Ovary (tissue), 9 donors: ENCODE results near the gene HINT2. TPM values are rescaled to one million over a fixed set of nuclear protein-coding genes. Genes with fewer than 3 reads are reported as not detected.

Experiments used
- DNase-seq, 5 donors: peaks; one replicate each; pipeline ENCODE4 v3.0.0-alpha.2; 2019 to 2020
- H3K27ac ChIP-seq, 2 donors: fragments of 200-600 bp; one replicate each; pipeline versions ENCODE4 v1.5.1 to v1.8.0; 2019 to 2022
- H3K27me3 ChIP-seq: fragments of 200-600 bp; one replicate; pipeline ENCODE4 v1.8.0; 2022
- H3K36me3 ChIP-seq: fragments of 200-600 bp; sonication (generic); one replicate; pipeline ENCODE4 v1.5.1; 2019
- H3K4me1 ChIP-seq: one replicate; pipeline ENCODE4 v1.8.1; 2013; ENCODE audit warnings: mild to moderate bottlenecking, moderate library complexity; ENCODE audit not compliant: insufficient read depth
- H3K4me3 ChIP-seq: fragments of 200-600 bp; sonication (generic); one replicate; pipeline ENCODE4 v1.5.1; 2017
- H3K9me3 ChIP-seq, 2 donors: fragments of 200-600 bp in 1 of 2; sonication (generic) in 1 of 2; one replicate each; pipeline versions ENCODE4 v1.5.1 to v1.8.1; 2013 to 2019; ENCODE audit warnings: mild to moderate bottlenecking in 1 of 2, moderate library complexity in 1 of 2
- EP300 ChIP-seq: sonication (generic); formaldehyde crosslinking; IDR thresholded peaks from one replicate; pipeline ENCODE4 v1.6.1; 2017; ENCODE audit warnings: antibody characterized with exemption
- POLR2A ChIP-seq: fragments of 450-650 bp; IDR thresholded peaks from one replicate; pipeline ENCODE4 v1.6.1; 2017; ENCODE audit warnings: antibody characterized with exemption, mild to moderate bottlenecking, moderate library complexity
- WGBS, 3 donors: extraction: QIAGEN DNeasy Blood & Tissue Kit in 1 of 3; methylation state at CpG; one replicate each; pipeline versions ENCODE4 v1.1.5 to v1.1.7; 2013 to 2017; 5-methylcytosine and 5-hydroxymethylcytosine counted together
- intact Hi-C, 4 donors: fragments of 100-400 bp; cut with DNase I; formaldehyde crosslinking; loops; one replicate each; pipeline versions ENCODE4 v1.11.0 to v1.15.1; 2022 to 2023
- polyA plus RNA-seq, 2 donors: library from polyadenylated mRNA; stranded (reverse); fragments of 200-250 nt in 1 of 2; fragments of 350-450 nt in 1 of 2; fragmentation: Illumina TruSeq in 1 of 2; extraction: RNeasy Lipid Tissue Mini Kit (QIAGEN cat#74804) in 1 of 2; gene quantifications; one replicate each; pipeline ENCODE4 v1.2.3, GENCODE V29; 2013 to 2014
- total RNA-seq, 7 donors: library from RNA; depleted of rRNA in 2 of 7; stranded (reverse); fragments of >200 nt in 2 of 7; fragmentation: NEBNext Ultra II Directional in 3 of 7; extraction: Animal tissue kit (Norgen Biotek cat#: 25700) in 3 of 7; gene quantifications; one replicate each; pipeline versions ENCODE4 v1.1.0 to v1.2.4, GENCODE V29; 2016 to 2023
- TF ChIP-seq, protein P1 (sequence below), 3 donors: fragments of 450-650 bp in 2 of 3; fragments of 200-600 bp in 1 of 3; IDR thresholded peaks; one replicate each; pipeline versions ENCODE4 v1.5.1 to v1.8.0; 2016 to 2022; ENCODE audit warnings: antibody characterized with exemption in 3 of 3, mild to moderate bottlenecking in 1 of 3
- donor health status: DM: no; HTN: no; CAD: no; lungs with moderate emphysema.
- donor health status: DM: no; HTN: no; CAD: no.
- donor health status: Bipolar disorder and iron deficiency.
- donor health status: DM: yes; HTN: yes; CAD: no.
- donor health status: DM: no; HTN: no; CAD: no.
- donor health status: DM: yes; HTN: yes; CAD: no.

Gene HINT2
- total and polyA plus RNA-seq, 9 donors, result 14.9 to 38.0 (median 26.1) TPM

DNA sequence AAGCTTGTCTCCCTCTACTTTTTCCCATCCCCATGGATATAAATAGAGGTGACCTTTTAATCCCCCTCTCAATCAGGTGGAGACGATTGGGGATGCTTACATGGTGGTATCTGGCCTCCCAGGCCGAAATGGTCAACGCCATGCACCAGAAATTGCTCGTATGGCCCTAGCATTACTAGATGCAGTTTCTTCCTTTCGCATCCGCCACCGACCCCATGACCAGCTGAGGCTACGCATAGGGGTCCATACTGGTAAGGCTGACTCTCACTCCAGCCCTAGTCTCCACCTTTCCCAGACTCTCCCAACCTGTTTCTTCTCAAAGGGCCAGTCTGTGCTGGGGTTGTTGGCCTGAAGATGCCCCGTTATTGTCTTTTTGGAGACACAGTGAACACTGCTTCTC is 6.4 kb downstream of the HINT2 start:
- TF ChIP-seq EP300 (no peak), POLR2A (no peak)
- TF ChIP-seq, protein P1, sequence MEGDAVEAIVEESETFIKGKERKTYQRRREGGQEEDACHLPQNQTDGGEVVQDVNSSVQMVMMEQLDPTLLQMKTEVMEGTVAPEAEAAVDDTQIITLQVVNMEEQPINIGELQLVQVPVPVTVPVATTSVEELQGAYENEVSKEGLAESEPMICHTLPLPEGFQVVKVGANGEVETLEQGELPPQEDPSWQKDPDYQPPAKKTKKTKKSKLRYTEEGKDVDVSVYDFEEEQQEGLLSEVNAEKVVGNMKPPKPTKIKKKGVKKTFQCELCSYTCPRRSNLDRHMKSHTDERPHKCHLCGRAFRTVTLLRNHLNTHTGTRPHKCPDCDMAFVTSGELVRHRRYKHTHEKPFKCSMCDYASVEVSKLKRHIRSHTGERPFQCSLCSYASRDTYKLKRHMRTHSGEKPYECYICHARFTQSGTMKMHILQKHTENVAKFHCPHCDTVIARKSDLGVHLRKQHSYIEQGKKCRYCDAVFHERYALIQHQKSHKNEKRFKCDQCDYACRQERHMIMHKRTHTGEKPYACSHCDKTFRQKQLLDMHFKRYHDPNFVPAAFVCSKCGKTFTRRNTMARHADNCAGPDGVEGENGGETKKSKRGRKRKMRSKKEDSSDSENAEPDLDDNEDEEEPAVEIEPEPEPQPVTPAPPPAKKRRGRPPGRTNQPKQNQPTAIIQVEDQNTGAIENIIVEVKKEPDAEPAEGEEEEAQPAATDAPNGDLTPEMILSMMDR (IDR thresholded peaks at IDR 0.05), result no peak
- no peaks in the 10 kb centered on the region for H3K36me3 ChIP-seq
- intact Hi-C loops, result no loop called here

DNA sequence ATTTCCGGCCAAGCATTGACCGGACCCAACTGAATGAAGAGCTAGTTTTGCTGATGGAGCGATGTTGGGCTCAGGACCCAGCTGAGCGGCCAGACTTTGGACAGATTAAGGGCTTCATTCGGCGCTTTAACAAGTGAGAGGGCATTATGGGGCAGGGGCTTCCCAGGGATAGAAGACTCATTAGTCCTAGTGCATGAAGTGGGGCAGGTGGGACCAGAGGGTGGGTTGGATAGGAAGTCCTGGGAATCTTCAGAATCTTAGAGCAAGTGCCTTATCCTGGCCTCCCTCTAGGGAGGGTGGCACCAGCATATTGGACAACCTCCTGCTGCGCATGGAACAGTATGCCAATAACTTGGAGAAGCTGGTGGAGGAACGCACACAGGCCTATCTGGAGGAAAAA is 8.7 kb downstream of the HINT2 start:
- TF ChIP-seq EP300, result no peak
- TF ChIP-seq, protein P1 (IDR thresholded peaks at IDR 0.05), result no peak
- no peak for TF ChIP-seq POLR2A
- DNase-seq, result no peak
- WGBS, 3 donors, result 89 to 96% (median 96%) methylated on average over 8 of the region's 8 CpGs
- Histone ChIP-seq H3K9me3 (no peaks in the 10 kb centered on the region), H3K27ac (no peak overlapping the region), H3K27me3 (no peaks in the 10 kb centered on the region), H3K4me3 (no peak overlapping the region), H3K36me3 (no peaks in the 10 kb centered on the region), H3K4me1 (no peaks in the 10 kb centered on the region)
- intact Hi-C loops, result no loop called here

More for the DNA sequence above, 6.4 kb downstream of the HINT2 start:
- no peak for DNase-seq
- H3K4me1 ChIP-seq, result no peaks in the 10 kb centered on the region
- no peak overlapping the region for H3K27ac ChIP-seq
- H3K27me3 ChIP-seq, result no peaks in the 10 kb centered on the region
- WGBS, 3 donors, result 88 to 90% (median 90%) methylated on average over 9 of the region's 9 CpGs
- no peak overlapping the region for H3K4me3 ChIP-seq
- H3K9me3 ChIP-seq, result no peaks in the 10 kb centered on the region

DNA sequence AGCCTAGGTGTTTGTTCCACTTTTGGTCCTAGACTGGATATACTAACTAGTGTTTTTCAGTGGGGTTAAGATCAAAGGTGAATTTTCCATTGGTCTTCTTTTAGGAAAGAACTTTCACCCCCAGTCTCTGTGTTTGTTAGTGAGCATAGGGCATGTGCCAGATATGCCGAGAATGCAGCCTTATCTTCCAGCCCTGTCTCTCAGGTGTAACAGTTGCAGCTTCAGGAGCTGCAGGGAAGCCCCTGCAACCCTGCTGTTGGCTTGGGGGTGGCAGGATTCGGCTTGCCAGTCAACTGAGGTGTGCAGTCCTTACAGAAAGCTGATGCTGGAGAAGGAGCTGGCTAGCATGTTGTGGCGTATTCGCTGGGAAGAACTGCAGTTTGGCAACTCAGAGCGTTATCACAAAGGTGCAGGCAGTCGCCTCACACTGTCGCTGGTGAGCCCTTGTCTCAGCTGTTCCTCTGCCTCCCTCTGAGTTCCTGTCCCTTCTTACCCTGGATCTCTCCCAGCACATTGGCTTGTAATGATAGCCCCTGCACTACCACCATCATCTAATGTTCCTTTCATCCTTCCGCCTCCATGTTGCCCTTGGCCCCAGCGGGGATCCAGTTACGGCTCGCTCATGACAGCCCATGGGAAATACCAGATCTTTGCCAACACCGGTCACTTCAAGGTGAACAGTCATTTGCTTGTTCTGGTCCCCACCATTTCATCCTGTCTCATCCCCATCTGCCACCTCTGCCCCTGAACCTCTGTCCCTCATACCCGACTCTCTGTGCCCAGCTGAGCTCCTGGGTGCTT is 13.3 kb downstream of the HINT2 start:
- Histone ChIP-seq H3K9me3 (no peaks in the 10 kb centered on the region), H3K27ac (no peak overlapping the region), H3K36me3 (no peaks in the 10 kb centered on the region), H3K4me3 (no peak overlapping the region), H3K27me3 (no peaks in the 10 kb centered on the region), H3K4me1 (no peaks in the 10 kb centered on the region)
- WGBS, 3 donors, result 88 to 93% (median 90%) methylated on average over 13 of the region's 13 CpGs
- intact Hi-C loops, result no loop called here
- TF ChIP-seq, protein P1 (IDR thresholded peaks at IDR 0.05), result no peak
- TF ChIP-seq EP300 (no peak), POLR2A (no peak)
- DNase-seq, result no peak

DNA sequence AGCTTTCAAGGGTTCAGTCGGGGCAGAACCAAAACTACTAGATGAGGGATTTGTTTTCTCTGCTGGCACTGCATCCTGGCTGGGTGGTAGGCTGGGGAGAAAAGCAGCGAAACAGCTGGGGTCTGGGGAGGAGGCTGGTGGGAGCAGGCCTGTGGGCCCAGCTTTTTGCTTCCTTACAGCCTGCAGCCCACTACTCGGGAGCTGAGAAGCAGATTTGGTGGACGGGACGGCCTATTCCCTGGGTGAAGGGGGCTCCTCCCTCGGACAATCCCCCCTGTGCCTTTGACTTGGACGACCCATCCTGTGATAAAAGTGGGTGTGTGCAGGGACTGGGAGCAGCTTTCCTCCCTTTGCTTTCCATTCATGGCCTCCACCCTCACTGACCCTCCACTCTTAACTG is 14.3 kb downstream of the HINT2 start:
- Histone ChIP-seq H3K27me3 (no peaks in the 10 kb centered on the region), H3K9me3 (no peaks in the 10 kb centered on the region)
- WGBS, 3 donors, result 76 to 83% (median 78%) methylated on average over 7 of the region's 7 CpGs

More for the DNA sequence above, 14.3 kb downstream of the HINT2 start:
- Histone ChIP-seq H3K4me3 (no peak overlapping the region), H3K4me1 (no peaks in the 10 kb centered on the region), H3K27ac (no peak overlapping the region), H3K36me3 (no peaks in the 10 kb centered on the region)
- DNase-seq, result no peak
- TF ChIP-seq, protein P1 (IDR thresholded peaks at IDR 0.05), result no peak
- TF ChIP-seq POLR2A (no peak), EP300 (no peak)
- intact Hi-C loops, result no loop called here
